NCI-H1436 (cell line): ENCODE data around the gene CARD9.

Source experiments
- DNase-seq: peaks from one replicate; lab custom pipeline; 2025; lab: John Stamatoyannopoulos, UW

CARD9 gene

DNA sequence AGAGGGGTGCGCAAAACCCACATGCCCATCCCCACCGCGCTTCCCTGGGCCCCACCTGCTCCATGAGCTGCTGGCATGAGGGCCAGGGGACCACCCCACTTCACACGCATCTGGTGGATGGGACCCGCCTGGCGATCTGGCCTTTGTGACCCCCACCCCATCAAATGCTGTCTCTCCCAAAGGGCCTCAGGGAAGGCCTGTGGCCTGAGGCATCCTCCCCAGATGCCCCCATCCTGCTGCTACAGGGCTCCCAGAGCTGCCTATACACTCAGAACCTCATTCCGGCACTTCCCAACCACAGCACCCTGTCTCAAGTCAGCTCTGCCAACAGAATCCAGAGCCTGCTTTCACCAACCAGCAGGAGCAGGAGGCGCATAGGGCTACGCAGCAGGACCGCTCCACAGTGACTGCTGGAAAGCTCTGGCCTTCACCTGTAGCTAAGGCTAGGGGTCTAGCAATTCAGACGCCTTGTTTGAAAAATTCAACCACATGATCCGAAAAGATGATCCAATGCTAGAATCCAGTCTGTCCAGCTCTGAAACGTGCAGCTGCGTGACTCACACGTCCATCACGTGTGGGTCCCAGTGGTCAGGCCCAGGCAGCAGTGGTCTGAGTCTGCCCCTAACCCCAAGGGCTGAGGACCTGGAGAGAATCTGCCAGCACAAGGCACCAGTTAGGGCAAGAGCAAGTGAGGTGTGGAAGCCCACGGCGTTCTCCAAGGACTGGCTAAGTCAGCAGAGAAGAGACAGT, 27.9 kb upstream of the CARD9 start:
- DNase-seq = no peak

DNA sequence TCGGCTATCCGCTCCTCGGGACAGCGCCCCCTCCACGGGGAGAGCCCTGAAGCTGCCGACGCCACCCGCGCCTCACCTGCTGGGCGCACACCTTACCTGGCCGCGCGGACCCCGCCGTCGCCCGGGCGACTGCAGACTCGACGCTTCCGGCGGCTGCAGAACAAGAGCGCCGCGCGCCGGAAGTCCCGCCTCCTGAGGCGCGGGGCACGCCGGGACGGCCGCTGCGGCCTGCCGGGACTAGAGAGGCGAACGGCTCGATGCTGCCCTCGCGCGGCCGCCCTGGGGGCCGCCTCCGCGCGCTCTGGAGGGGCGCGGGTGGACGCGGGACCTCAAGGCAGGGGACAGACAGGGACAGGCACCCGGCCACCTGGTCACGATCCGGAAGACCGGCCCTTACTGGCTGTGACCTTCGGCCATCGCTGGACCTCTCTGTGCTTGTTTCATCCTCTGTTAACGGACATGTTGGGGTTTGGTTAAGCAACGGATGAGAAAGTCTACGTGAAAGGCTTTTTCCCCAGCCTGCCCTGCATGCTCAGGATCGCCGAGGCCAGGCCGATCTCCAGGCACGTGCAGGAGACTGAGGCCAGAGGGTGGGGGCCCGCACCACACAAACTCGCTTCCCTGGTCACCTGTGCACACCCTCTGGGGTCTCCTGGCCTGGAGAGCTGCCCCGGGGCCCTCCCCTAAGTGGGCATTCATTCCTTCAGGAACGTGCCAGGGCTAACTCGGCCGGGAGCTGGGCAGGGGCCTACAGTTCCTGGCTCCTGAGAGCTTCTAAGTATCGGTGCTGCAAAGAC, 26.8 kb upstream of the CARD9 start, which contains the start of gene SNAPC4:
SNAPC4 (minus strand) TSS at position 133 of the 797 bp plus-strand sequence. CDS start 1,742 bp downstream, outside the sequence.
- DNase-seq = peak; percentile 84

DNA sequence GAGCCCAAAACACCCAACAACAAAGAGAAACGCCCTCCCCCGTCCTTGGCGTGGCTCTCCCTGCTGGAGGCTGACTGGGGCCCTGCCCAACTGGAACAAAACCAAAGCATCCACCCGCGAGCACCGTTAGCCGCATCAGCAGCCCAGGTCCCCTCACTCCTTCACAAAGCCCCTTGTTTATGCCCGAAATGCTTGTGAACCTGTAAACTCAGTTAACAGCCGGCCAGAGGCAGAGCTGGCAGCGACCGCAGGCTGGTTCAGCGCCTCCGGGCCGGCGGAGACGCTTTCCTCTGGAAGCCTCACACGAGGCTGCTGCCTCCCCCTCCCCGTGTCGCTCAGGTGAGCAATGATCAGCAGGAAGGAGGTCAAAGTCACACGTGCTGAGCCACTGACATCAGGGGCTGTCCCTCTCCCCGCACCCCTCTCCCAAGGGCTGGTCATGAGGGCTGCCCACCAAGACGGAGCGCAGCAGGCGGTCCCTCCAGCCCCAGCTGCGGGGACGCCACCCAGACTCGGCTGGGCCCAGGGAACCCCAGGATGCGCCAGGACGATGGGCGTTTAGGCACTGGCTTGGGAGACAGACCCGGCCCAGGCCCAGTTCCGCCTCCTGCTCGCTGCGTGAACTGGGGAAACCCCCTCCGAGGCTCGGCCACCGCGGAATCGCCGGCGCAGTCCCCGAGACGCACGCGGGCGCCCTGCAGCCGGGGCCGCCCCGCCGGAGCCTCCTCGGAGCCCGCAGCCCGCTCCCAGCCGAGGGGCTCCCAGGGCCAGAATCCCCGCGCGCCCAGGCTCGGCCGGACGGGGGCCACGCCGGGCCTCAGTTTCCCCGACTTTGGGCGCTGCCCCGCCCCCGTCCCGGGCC, 25.9 kb upstream of the CARD9 start:
- no peak for DNase-seq

DNA sequence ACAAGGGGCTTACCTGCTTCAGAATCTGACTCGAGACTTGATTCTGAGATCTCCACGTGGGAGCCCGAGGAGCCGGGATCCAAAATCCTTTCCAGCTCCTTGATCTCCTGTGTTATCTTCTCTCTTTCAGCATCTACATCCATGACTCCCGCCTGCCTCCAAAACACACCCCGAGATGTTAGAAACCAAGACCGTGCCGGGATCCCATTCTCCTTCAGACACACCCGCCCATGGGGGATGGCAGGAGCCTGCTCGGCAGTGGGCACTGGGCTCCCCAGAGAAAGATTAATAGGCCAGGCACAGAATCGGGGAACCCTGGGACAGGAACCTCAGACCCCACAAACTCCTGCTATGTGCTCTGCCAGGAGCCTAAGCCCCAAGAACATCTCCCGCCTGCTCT, 24.8 kb upstream of the CARD9 start:
- DNase-seq = no peak

DNA sequence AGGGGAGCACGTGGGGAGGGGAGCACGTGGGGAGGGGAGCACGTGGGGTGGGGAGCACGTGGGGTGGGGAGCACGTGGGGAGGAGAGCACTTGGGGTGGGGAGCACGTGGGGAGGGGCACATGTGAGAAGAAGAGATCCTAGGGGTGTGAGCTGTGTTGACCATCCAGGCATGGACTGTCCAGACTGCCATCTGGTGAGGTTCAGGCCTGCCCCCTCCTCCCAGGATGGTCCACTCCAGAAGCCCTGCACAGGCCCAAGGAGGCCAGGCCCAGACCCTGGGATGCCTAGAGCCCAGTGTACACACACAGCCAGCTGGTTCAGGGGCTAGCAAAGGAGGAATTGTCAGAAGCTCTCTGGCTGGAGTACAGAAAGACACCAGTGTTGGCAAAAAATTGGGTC, 24.2 kb upstream of the CARD9 start:
- no peak for DNase-seq

DNA sequence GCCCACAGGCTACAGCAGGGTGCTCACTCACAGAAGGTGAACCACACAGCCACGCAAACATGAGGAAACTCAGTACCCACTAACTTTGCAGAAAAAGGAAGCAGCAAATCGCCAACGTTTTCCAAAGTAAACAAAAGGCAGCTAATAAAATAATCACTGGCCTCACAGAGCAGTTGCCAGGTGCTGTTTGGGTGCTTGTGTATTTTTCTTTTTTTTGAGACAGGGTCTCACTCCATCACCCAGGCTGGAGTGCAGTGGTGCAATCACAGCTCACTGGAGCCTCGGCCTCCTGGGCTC, 22.7 kb upstream of the CARD9 start:
- no peak for DNase-seq

DNA sequence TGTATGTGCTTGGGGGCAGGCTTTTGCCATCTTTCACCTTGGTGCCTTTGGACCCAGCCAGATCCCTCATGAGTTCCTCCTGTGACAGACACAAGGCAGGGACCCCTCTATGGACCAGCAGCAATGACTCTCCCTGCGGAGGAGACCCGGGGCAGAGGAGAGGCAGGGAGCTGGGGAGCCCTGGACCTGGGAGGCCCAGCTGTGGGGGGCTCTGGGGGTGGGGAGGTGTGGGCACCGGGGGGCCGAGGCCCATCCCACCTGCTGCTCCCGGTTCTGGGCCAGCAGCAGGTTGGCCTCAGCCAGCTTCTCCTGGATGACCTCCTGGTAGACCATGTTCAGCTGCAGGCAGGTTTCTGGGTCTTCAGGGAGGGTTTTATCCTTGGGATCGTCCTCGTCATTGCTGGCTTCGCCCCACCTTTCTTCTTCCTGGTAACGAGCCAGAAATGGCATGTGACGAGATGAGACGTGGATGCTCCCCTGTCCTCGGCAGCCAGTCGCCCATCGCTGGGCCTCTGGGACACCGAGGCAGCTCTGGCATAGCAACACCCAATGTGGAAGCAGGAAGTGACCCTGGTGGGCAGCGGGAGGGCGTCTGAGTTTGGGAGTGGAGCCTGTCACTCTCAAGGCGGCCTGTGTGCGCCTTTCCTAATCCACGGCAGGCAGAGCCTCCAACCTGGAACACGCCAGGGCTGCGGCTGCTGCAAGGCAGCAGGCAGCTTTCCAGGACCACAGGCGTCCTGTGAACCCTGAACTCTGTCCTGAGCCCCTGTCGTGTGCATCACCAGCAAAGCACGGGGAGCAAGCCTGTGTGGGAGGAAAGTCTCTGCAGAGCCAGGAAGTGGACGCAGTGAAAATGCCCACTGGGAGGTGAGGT, 22.1 kb upstream of the CARD9 start:
- DNase-seq = no peak

DNA sequence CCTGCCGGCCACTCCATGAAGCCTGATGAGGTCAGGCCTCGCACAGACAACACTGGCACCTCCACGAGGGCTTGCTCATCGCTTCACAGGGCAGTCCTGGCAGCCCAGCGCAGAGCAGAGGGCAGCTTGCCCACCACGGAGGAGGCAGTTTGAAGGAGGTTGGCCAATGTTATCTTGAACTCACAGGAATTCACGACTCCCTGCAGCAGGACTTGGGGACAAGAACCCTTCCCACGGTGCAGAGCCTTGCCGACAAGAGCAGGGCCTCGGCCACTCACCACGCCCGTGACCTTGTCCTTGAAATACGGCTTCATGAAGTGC, 21.5 kb upstream of the CARD9 start:
- no peak for DNase-seq

DNA sequence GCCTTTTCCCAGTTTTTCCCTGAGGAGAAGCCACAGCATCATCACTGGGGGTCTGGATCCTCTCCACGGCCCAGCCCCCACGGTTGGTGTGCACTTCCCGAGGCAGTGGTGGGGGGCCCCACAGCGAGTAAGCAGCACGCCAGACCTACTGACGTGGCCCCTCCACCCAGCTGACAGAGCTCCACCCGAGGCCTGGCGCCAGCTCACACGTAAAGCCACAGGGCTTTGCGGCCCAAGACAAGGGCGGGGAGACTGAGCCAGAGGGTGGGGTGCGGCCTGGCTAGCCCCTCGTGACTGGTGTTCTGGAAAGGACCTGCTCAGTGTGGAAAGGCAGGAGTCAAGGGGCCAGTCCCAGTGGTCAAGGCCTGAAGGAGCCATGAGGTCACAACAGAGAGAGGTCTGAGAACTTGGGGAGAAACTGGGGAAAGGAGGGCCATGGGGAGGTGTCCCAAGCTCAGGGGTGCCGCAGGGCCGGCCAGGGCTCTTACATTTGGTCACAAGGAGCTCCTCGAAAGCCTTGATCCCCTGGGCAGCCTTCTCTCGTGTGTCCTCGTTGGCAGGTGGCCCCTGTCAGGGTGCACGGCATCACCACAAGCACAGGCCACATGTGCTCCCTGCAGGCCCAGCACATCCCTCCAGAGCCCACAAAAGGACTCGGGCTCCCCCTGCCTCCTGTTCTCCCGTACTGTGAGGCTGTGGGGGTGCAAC, 21.0 kb upstream of the CARD9 start:
- DNase-seq = no peak

DNA sequence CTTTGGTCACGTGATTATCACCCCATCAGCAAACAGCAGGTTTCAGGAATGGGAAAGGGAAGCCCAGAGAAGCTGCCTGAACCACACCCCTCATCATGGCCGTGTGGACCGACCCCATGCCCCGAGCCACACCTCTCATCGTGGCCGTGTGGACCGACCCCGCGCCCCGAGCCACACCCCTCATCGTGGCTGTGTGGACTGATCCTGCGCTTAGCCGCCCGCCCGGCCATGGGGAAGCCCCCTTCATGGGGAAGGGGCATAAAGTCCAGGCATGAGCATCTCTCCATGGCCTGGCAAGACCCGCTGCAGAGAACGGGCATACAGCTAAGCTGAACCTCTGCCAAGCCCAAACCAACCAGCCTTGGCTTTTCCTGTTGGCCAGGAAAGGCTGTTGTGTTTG, 20.1 kb upstream of the CARD9 start:
- no peak for DNase-seq

DNA sequence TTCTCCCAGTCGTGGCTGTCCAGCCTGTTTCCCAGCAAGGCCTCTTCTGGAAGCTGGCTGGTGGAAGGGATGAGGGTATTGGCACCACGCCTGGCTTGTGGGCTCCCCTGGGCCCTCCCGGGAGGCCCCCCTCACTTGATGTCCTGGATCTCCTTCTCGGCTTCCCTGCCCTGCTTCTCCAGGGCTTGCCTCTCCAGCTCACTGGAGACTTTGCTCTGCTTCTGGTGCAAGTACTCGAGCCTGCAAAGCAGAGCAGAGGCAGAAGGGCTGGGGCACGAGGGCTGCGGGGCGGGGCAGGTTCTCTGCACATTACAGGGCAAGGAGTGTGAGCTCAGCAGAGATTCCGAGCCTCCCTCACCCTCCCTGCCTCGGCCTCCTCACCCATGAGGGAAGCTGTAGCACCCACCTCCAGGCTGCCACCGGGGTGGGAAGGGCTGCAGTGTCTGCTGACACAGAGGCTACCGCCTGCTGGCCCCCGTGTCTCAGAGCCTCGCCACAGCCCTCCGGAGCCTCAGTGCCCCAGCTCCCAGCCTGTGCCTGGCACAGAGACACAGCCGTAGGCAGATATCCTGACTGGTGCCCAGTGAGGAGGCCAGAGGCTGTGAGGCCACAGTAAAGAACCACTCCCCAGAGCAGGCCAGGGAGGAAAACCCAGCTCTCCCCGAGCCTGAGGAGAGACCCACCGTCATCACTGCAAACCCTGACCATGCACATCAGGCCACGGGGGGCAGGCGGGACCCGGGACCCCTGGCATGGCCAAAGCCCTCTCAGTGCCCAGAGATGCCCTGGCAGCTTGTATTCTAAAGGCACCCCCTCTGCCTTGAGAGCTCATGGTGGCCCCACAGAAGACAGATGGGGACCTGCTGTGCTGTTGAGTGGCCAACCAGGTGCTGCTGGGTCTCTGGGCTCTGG, 19.3 kb upstream of the CARD9 start:
- no peak for DNase-seq

DNA sequence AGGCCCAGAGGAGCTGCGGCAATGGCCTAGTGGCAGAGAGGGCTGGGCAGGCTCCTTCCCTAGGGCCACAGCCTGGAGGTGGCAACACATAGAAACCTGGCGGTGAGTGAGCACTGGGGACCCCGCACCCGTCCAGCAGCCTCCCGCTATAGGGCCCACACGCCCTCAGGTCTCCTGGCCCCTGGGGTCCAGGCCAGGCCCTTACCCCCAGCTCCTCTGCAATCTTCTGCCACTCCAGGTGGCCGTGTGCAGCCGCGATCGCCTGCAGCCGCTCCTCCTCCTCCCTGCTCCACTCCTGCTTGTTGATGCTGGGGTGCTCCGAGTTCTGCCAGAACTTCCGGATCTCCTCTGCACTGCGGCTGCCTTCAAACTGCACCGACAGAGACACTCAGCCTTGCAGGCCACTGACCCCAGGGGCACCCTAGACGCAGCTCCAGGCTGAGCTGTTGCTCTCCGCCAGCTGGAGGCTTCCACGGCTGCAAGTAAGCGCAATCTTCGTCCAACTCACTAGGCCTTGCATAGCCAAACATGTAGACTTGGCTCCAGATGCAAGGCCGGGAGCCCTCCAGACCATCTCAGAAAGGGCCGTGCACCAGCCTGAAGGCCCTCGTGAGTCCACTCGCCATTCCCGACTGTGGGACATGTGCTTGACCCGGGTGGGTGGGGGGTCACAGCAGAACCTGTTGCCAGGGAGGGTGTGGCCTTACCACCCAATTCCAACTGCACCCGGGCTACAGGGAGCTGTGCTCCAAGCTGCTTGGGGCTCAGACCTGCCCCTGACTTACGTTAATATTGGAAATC, 18.5 kb upstream of the CARD9 start:
- no peak for DNase-seq

DNA sequence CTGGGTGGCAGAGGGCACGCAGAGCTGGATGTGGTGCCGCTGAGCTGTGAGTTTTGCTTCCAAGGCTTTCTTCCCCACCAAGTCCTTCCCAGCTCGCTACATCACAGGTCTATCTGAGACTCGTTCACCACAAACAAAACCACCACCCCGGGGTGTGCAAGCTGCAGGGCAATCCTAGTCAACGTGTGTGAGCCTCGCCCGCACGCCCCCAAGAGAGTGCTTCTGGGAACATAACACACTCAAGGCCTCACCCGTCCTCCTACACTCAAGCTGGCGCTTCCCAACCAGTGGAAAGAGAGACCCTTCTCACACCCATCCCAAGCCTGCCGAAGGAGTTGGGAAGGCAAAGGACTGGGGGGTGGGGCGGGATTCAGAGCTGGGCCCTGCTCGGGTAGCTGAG, 15.9 kb upstream of the CARD9 start:
- DNase-seq = no peak

DNA sequence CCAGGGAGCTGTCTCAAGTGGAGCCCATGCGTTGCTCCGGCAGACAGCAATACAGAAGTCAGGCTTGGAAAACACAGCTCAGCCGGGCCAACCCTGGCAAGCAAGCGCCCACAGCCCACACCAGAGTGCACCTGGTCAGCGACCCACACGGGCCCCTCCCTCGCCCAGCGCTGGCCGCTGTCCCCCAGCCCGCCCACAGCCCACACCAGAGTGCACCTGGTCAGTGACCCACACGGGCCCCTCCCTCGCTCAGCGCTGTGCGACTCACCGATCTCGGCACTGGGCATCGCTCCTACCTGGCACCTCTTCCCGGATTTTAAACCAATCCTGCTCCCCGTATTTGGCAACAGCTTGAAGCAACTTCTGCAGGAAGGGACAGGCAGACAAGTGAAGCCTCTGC, 13.7 kb upstream of the CARD9 start:
- DNase-seq = no peak

DNA sequence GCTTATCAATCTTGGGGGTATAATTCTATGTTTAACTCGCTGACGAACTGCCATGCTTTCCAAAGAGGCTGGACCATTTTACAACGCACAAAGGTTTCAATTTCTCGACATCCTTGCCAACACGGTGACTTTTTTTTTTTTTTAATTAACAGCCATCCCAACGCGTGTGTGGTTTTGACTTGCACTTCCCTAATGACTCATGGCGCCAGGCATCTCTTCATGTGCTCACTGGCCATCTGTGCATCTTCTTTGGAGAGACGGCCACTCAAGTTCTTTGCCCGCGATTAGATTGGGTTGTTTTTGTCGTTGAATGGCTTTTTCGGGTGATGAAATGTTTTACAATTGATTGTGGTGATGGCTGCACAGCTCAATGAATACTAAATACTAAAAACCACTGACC, 12.5 kb upstream of the CARD9 start:
- DNase-seq = no peak

DNA sequence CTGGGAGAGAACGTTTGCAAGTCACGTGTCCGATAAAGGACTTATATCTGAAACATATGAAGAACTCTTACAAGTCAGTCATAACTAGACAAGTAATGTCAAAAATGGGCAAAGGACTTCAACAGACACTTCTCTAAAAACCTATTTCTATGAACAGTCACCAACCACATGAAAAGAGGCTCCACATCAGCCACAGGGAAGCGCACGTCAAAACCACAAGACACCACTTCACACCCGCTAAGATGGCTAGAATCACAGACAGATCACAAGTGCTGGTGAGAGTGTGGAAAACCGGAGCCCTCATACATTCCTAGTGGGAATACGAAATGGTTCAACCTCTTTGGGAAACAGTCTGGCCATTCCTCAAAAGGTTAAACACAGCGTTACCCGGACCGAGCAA, 11.5 kb upstream of the CARD9 start:
- DNase-seq = no peak

DNA sequence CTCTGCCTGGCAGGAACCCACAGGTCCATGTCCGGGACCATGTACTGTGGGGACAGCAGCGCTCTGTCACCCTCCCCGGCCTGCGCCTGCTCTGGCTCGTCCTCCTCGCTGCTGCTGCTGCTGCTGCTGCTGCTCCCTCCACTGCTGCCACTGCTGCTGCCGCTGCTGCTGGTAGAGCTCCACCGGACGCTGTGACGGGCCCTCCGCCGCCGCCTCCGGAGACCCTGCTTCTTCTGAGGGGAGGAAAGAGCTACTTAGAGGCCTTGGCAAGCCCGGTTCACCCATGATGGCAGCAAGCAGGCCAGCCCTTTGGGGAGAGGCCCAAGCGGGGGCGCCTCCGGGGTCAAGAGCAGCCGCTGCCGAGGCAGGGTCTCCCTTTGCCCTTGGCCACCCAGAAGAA, 10.0 kb upstream of the CARD9 start:
- no peak for DNase-seq

DNA sequence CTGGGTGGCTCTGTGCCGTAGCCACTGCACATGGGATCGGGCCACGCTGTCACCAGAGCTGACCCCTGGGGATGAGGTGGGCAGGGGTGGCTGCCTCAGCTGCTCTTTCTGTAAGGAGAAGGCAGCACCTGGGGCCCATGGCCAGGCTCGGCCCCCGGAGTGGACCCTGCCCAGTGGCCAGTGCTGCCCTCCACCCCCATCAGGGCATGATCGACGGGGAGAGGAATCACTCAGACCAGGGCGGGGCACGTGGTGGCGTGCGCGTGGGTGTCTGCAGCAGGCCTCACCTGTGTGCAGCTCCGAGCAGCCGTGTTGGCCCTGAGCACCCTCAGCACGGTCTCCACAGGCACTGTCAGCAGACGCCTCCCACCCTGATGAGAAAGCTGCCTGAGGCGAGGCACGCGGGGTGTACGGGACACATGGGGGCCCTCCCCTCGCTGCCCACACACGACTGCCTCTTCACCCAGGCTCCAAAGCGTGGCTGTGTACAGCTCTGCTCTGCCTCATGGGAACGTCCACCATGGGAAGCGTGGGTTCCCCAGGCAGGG, 8.6 kb upstream of the CARD9 start:
- no peak for DNase-seq

DNA sequence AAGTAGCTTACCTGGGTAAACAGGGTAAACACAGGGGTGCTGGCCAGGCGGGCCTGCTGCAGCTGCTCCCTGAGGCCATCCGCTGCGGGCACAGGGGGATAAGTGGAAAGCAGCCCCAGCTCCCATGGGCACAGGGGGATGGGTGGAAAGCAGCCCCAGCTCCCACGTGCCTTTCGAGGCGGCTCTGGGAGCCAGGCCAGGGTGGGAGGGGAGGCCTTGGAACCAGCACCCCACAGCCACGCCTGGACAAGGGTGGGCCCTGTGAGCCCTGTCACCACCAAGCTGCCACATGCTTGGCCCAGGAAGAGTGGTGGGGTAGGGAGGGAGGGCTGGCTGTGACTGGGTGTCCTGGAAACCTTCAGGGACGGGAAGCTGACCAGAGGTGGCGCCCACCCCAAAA, 7.8 kb upstream of the CARD9 start:
- no peak for DNase-seq
